ENCODE measurements around the gene PHLDB2.

Gene PHLDB2

GRCh38 chr3:111929484-111929883 lies 70.4 kb downstream of the PHLDB2 start:
- TF ChIP-seq FOXA1 (IDR thresholded peaks at IDR 0.05), result no peak
- no peak for TF ChIP-seq HDGF (IDR thresholded peaks at IDR 0.05; ENCODE audit: borderline replicate concordance)
- no peak for TF ChIP-seq LEF1 (IDR thresholded peaks at IDR 0.05; ENCODE audit: borderline replicate concordance)
- TF ChIP-seq FOXK2 (IDR thresholded peaks at IDR 0.05), result no peak
- TF ChIP-seq CTBP1 (IDR thresholded peaks at IDR 0.05; ENCODE audit: borderline replicate concordance), result no peak
- TF ChIP-seq ARNT (IDR thresholded peaks at IDR 0.05), result no peak
- no peak for TF ChIP-seq SP1 (IDR thresholded peaks at IDR 0.05)
- TF ChIP-seq TARDBP (IDR thresholded peaks at IDR 0.05), result no peak
- TF ChIP-seq PKNOX1 (IDR thresholded peaks at IDR 0.05), result no peak
- TF ChIP-seq ELF4 (IDR thresholded peaks at IDR 0.05), result no peak
- no peak for TF ChIP-seq FOXM1 (IDR thresholded peaks at IDR 0.05; ENCODE audit: borderline replicate concordance)
- TF ChIP-seq SUZ12 (IDR thresholded peaks at IDR 0.05), result no peak
- TF ChIP-seq L3MBTL2 (conservative IDR thresholded peaks at IDR 0.05), result no peak
- no peak for TF ChIP-seq BHLHE40 (IDR thresholded peaks at IDR 0.05; ENCODE audit: borderline replicate concordance)
- no peak for TF ChIP-seq ZNF384 (IDR thresholded peaks at IDR 0.05)
- POLR2A ChIA-PET, result interaction anchor here (1.0 kb wide), 1 partner anchor 50 kb away, joined by 3 read pairs; the partner anchor contains the start of gene ABHD10
- no peak for DNase-seq (ENCODE audit: extremely low spot score)
- CTCF ChIA-PET, result no interaction called here

GRCh38 chr3:111932946-111933345 lies 73.9 kb downstream of the PHLDB2 start:
- no peak for DNase-seq (ENCODE audit: extremely low spot score)
- ChIA-PET POLR2A (interaction anchor here (0.9 kb wide), 1 partner anchor 46 kb away, joined by 3 read pairs; the partner anchor contains the start of gene ABHD10), CTCF (interaction anchor here (0.6 to 0.9 kb wide), 2 partner anchors 20 to 77 kb away, joined by 3 to 4 read pairs; no protein-coding TSS in a partner anchor)
- TF ChIP-seq SUZ12 (IDR thresholded peaks at IDR 0.05), result no peak
- no peak for TF ChIP-seq FOXM1 (IDR thresholded peaks at IDR 0.05; ENCODE audit: borderline replicate concordance)
- no peak for TF ChIP-seq BHLHE40 (IDR thresholded peaks at IDR 0.05; ENCODE audit: borderline replicate concordance)
- TF ChIP-seq LEF1 (IDR thresholded peaks at IDR 0.05; ENCODE audit: borderline replicate concordance), result no peak
- TF ChIP-seq ARNT (IDR thresholded peaks at IDR 0.05), result no peak
- no peak for TF ChIP-seq FOXK2 (IDR thresholded peaks at IDR 0.05)
- TF ChIP-seq HDGF (IDR thresholded peaks at IDR 0.05; ENCODE audit: borderline replicate concordance), result no peak
- no peak for TF ChIP-seq ELF4 (IDR thresholded peaks at IDR 0.05)
- TF ChIP-seq TARDBP (IDR thresholded peaks at IDR 0.05), result no peak
- no peak for TF ChIP-seq SP1 (IDR thresholded peaks at IDR 0.05)

GRCh38 chr3:111936191-111936841 lies 77.3 kb downstream of the PHLDB2 start:
- no peak for TF ChIP-seq FOXK2 (IDR thresholded peaks at IDR 0.05)
- TF ChIP-seq FOXM1 (IDR thresholded peaks at IDR 0.05; ENCODE audit: borderline replicate concordance), result no peak
- TF ChIP-seq CTBP1 (IDR thresholded peaks at IDR 0.05; ENCODE audit: borderline replicate concordance), result no peak
- no peak for TF ChIP-seq ARNT (IDR thresholded peaks at IDR 0.05)
- TF ChIP-seq TARDBP (IDR thresholded peaks at IDR 0.05), result no peak
- no peak for TF ChIP-seq ELF4 (IDR thresholded peaks at IDR 0.05)
- TF ChIP-seq SP1 (IDR thresholded peaks at IDR 0.05), result no peak
- TF ChIP-seq FOXA1 (IDR thresholded peaks at IDR 0.05), result no peak
- no peak for TF ChIP-seq SUZ12 (IDR thresholded peaks at IDR 0.05)
- no peak for TF ChIP-seq NFRKB (IDR thresholded peaks at IDR 0.05)
- no peak for TF ChIP-seq BHLHE40 (IDR thresholded peaks at IDR 0.05; ENCODE audit: borderline replicate concordance)
- TF ChIP-seq HDGF (IDR thresholded peaks at IDR 0.05; ENCODE audit: borderline replicate concordance), result no peak
- TF ChIP-seq LEF1 (IDR thresholded peaks at IDR 0.05; ENCODE audit: borderline replicate concordance), result no peak
- TF ChIP-seq ZNF384 (IDR thresholded peaks at IDR 0.05), result no peak
- no peak for TF ChIP-seq PKNOX1 (IDR thresholded peaks at IDR 0.05)
- DNase-seq (ENCODE audit: extremely low spot score), result no peak
- POLR2A ChIA-PET, result no interaction called here
- CTCF ChIA-PET, result no interaction called here

- DNase-seq (ENCODE audit: extremely low spot score), result no peak
- ChIA-PET POLR2A (no interaction called here), CTCF (no interaction called here)
- TF ChIP-seq ELF4 (IDR thresholded peaks at IDR 0.05) (no peak), ZNF384 (IDR thresholded peaks at IDR 0.05) (no peak), BHLHE40 (IDR thresholded peaks at IDR 0.05; ENCODE audit: borderline replicate concordance) (no peak), L3MBTL2 (conservative IDR thresholded peaks at IDR 0.05) (no peak), CTBP1 (IDR thresholded peaks at IDR 0.05; ENCODE audit: borderline replicate concordance) (no peak), PKNOX1 (IDR thresholded peaks at IDR 0.05) (no peak), TARDBP (IDR thresholded peaks at IDR 0.05) (no peak), FOXM1 (IDR thresholded peaks at IDR 0.05; ENCODE audit: borderline replicate concordance) (no peak), FOXK2 (IDR thresholded peaks at IDR 0.05) (no peak), NFRKB (IDR thresholded peaks at IDR 0.05) (no peak), FOXA1 (IDR thresholded peaks at IDR 0.05) (no peak), SP1 (IDR thresholded peaks at IDR 0.05) (no peak), LEF1 (IDR thresholded peaks at IDR 0.05; ENCODE audit: borderline replicate concordance) (no peak), ARNT (IDR thresholded peaks at IDR 0.05) (no peak), HDGF (IDR thresholded peaks at IDR 0.05; ENCODE audit: borderline replicate concordance) (no peak), SUZ12 (IDR thresholded peaks at IDR 0.05) (no peak)
Measured at GRCh38 chr3:111936967-111937366, 77.9 kb downstream of the PHLDB2 start.

- DNase-seq (ENCODE audit: extremely low spot score), result no peak
- TF ChIP-seq SP1 (IDR thresholded peaks at IDR 0.05), result no peak
- TF ChIP-seq LEF1 (IDR thresholded peaks at IDR 0.05; ENCODE audit: borderline replicate concordance), result no peak
- TF ChIP-seq ARNT (IDR thresholded peaks at IDR 0.05), result no peak
- TF ChIP-seq TARDBP (IDR thresholded peaks at IDR 0.05), result no peak
- no peak for TF ChIP-seq FOXK2 (IDR thresholded peaks at IDR 0.05)
- TF ChIP-seq SUZ12 (IDR thresholded peaks at IDR 0.05), result no peak
- TF ChIP-seq HDGF (IDR thresholded peaks at IDR 0.05; ENCODE audit: borderline replicate concordance), result no peak
- no peak for TF ChIP-seq NFRKB (IDR thresholded peaks at IDR 0.05)
- no peak for TF ChIP-seq ELF4 (IDR thresholded peaks at IDR 0.05)
- TF ChIP-seq BHLHE40 (IDR thresholded peaks at IDR 0.05; ENCODE audit: borderline replicate concordance), result no peak
- POLR2A ChIA-PET, result no interaction called here
- CTCF ChIA-PET, result no interaction called here
Measured at GRCh38 chr3:111937871-111938270, 78.8 kb downstream of the PHLDB2 start.

Measured in HEK293T (cell line).